ENCODE measurements around the gene SBF2. TPM values are rescaled to one million over a fixed set of nuclear protein-coding genes. Genes with fewer than 3 reads are reported as not detected.

The SBF2 gene
- total RNA-seq, 1 experiment from 2014 or later: 30.2 TPM

DNA sequence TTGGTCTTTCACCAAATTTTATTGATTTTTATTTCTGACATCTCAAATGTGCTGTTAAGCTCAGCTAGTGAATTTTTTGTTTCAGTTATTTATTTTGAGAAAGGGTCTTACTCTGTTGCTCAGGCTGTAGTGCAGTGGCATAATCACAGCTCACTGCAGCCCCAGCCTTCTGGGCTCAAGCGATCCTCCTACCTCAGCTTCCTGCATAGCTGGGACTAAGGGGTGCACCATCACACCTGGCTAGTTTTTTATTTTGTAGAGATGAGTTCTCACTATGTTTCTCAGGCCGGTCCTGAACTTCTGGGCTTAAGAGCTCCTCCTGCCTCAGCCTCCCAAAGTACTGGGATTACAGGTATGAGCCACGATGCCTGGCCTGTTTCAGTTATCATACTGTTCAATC is 282.0 kb downstream of the SBF2 start:
- Histone ChIP-seq H2BK20ac (ENCODE audit: low read depth, low read length, poor library complexity, severe bottlenecking) (no peak overlapping the region), H2BK12ac (ENCODE audit: insufficient read length, low read depth, low read length) (no peak overlapping the region), H4K91ac (ENCODE audit: insufficient read length, low read depth, low read length) (no peak overlapping the region), H3T11ph (ENCODE audit: low read length) (no peak overlapping the region), H2AFZ (ENCODE audit: low read length) (no peak overlapping the region), H3K27ac (ENCODE audit: insufficient read length, low read depth, low read length) (no peak overlapping the region), H2BK5ac (ENCODE audit: insufficient read length, low read length) (no peak overlapping the region), H3K4me1 (ENCODE audit: insufficient read depth, low read length) (no peaks in the 10 kb centered on the region), H3K23ac (ENCODE audit: insufficient read length, low read depth, low read length) (no peak overlapping the region), H2AK5ac (ENCODE audit: insufficient read length, low read length) (no peak overlapping the region), H3K79me1 (ENCODE audit: insufficient read depth, low read depth, low read length, poor library complexity, severe bottlenecking) (no peaks in the 10 kb centered on the region), H2BK15ac (ENCODE audit: low read depth, low read length) (no peak overlapping the region), H3K9ac (ENCODE audit: extremely low read depth, insufficient read length, low read length) (no peak overlapping the region), H3K23me2 (ENCODE audit: insufficient read length, low read depth, low read length, poor library complexity, severe bottlenecking) (no peaks in the 10 kb centered on the region), H4K20me1 (ENCODE audit: control insufficient read depth, insufficient read depth, insufficient read length) (no peaks in the 10 kb centered on the region), H3K4me2 (ENCODE audit: insufficient read depth, insufficient read length, low read length) (no peak overlapping the region), H4K5ac (ENCODE audit: insufficient read length, low read depth, low read length) (no peak overlapping the region), H3K79me2 (ENCODE audit: insufficient read depth, low read length) (no peaks in the 10 kb centered on the region; the same call in 1 of the 2 replicates), H3K18ac (ENCODE audit: insufficient read length, low read depth, low read length) (no peak overlapping the region), H3K9me3 (ENCODE audit: control insufficient read depth, low read depth, low read length) (no peaks in the 10 kb centered on the region), H2BK120ac (ENCODE audit: low read depth, low read length, poor library complexity, severe bottlenecking) (no peak overlapping the region), H4K8ac (replicated peaks; ENCODE audit: insufficient read length, low read depth, low read length) (no peak overlapping the region), H3K56ac (ENCODE audit: insufficient read length, low read depth, low read length) (no peak overlapping the region), H3K4ac (ENCODE audit: low read depth, low read length) (no peak overlapping the region), H3K27me3 (ENCODE audit: insufficient read depth, low read length) (no peaks in the 10 kb centered on the region; the same call in 1 of the 2 replicates), H3K14ac (ENCODE audit: insufficient read depth, low read length) (no peak overlapping the region)
- Mint-ChIP-seq H3K27me3 (ENCODE audit: low read depth) (no peaks in the 10 kb centered on the region), H3K27ac (no peak overlapping the region), H3K9me3 (peaks cover 42 to 55% of the 10 kb centered on the region in 2 experiments), H3K4me3 (no peak overlapping the region), H3K36me3 (ENCODE audit: insufficient read depth in 1 of 3, low read depth in 3 of 3) (peaks cover 33 to 44% (median 42%) of the 10 kb centered on the region in 3 experiments), H3K4me1 (peaks cover 6% of the 10 kb centered on the region in 2 experiments; a peak in 3 of 4 replicates)
- no CpG with 5 or more reads among the region's 3 CpGs for WGBS (ENCODE audit: extremely low coverage, insufficient read length, low lambda C conversion rate)
- TF ChIP-seq, protein P1, sequence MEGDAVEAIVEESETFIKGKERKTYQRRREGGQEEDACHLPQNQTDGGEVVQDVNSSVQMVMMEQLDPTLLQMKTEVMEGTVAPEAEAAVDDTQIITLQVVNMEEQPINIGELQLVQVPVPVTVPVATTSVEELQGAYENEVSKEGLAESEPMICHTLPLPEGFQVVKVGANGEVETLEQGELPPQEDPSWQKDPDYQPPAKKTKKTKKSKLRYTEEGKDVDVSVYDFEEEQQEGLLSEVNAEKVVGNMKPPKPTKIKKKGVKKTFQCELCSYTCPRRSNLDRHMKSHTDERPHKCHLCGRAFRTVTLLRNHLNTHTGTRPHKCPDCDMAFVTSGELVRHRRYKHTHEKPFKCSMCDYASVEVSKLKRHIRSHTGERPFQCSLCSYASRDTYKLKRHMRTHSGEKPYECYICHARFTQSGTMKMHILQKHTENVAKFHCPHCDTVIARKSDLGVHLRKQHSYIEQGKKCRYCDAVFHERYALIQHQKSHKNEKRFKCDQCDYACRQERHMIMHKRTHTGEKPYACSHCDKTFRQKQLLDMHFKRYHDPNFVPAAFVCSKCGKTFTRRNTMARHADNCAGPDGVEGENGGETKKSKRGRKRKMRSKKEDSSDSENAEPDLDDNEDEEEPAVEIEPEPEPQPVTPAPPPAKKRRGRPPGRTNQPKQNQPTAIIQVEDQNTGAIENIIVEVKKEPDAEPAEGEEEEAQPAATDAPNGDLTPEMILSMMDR (conservative IDR thresholded peaks at IDR 0.05): no peak
- no peak for DNase-seq

Measured in H9 (cell line).